AG09309 (cell line): Measurements from ENCODE around the gene TEX44.

Experiments used
- DNase-seq: peaks from one replicate; pipeline ENCODE4 v3.0.0-alpha.2; 2010; ENCODE audit warnings: low read depth
- H3K4me3 ChIP-seq: 2 replicates; pipeline ENCODE4 v1.5.1; 2011; ENCODE audit warnings: mild to moderate bottlenecking, low read depth, low read length, moderate library complexity; ENCODE audit not compliant: control insufficient read depth
- CTCF ChIP-seq: IDR thresholded peaks from 2 replicates; pipeline ENCODE4 v1.5.1; 2011; ENCODE audit warnings: mild to moderate bottlenecking, low read depth, low read length, inconsistent platforms; ENCODE audit not compliant: insufficient read depth, control insufficient read depth; ENCODE audit errors: missing control alignments

The TEX44 gene

GRCh38 chr2:231634412-231634811 is 41.7 kb downstream of the TEX44 start:
- TF ChIP-seq CTCF, result no peak
- no peak for DNase-seq
- no peak overlapping the region for H3K4me3 ChIP-seq

GRCh38 chr2:231634951-231635875 is 42.5 kb downstream of the TEX44 start:
- DNase-seq, result no peak
- TF ChIP-seq CTCF, result no peak
- no peak overlapping the region for H3K4me3 ChIP-seq

- TF ChIP-seq CTCF, result no peak
- H3K4me3 ChIP-seq, result no peak overlapping the region
- no peak for DNase-seq
These were observed 47.6 kb downstream of the TEX44 start for GRCh38 chr2:231640241-231640640.

- H3K4me3 ChIP-seq, result no peak overlapping the region
- TF ChIP-seq CTCF, result no peak
- DNase-seq, result no peak
These were observed 48.0 kb downstream of the TEX44 start for GRCh38 chr2:231640641-231641111.

- peak; percentile 95 for DNase-seq
- H3K4me3 ChIP-seq, result peak overlapping the region; percentile 22
- TF ChIP-seq CTCF, result no peak
These were observed 50.2 kb downstream of the TEX44 start for GRCh38 chr2:231642631-231643494.

GRCh38 chr2:231643495-231643888 is 50.8 kb downstream of the TEX44 start:
- no peak overlapping the region for H3K4me3 ChIP-seq
- no peak for DNase-seq
- TF ChIP-seq CTCF, result no peak
